CD4-positive, alpha-beta memory T cell (primary cell): Measurements from ENCODE around the gene NPAT. TPM values are rescaled to one million over a fixed set of nuclear protein-coding genes. Genes with fewer than 3 reads are reported as not detected.

Experiments
- CTCF ChIA-PET: fragments of 350-600 bp; sonication (Branson Sonifier 250); formaldehyde crosslinking; loops from one replicate; lab custom pipeline; 2021; ENCODE audit warnings: inconsistent platforms; ENCODE audit not compliant: partially characterized antibody; lab: Charles Lee
- POLR2A ChIA-PET: fragments of 350-600 bp; sonication (Branson Sonifier 250); formaldehyde crosslinking; loops from one replicate; lab custom pipeline; 2021; ENCODE audit not compliant: partially characterized antibody; lab: Charles Lee
- DNase-seq, 5 donors: peaks; one replicate each; pipeline versions ENCODE4 v3.0.0 to v3.0.0-alpha.2; 2020 to 2022; ENCODE audit warnings: mixed read lengths in 1 of 5
- H3K27ac ChIP-seq: one replicate; pipeline ENCODE4 v1.7.0; 2013; ENCODE audit warnings: low read depth, low read length
- H3K27me3 ChIP-seq: 2 replicates; pipeline ENCODE4 v1.7.0; 2013; ENCODE audit warnings: mild to moderate bottlenecking, low read length, moderate library complexity; ENCODE audit not compliant: insufficient read depth
- H3K36me3 ChIP-seq: 2 replicates; pipeline ENCODE4 v1.7.0; 2013; ENCODE audit warnings: mild to moderate bottlenecking, low read length, moderate library complexity; ENCODE audit not compliant: insufficient read depth
- H3K4me1 ChIP-seq: 2 replicates; pipeline ENCODE4 v1.7.0; 2013; ENCODE audit warnings: mild to moderate bottlenecking, low read length, moderate library complexity; ENCODE audit not compliant: insufficient read depth
- H3K4me3 ChIP-seq, 2 donors: one replicate each; pipeline ENCODE4 v1.7.0; 2013; ENCODE audit warnings: low read length in 2 of 2, mild to moderate bottlenecking in 1 of 2
- H3K9me3 ChIP-seq, 2 donors: one replicate each; pipeline ENCODE4 v1.7.0; 2013; ENCODE audit warnings: low read length in 2 of 2, control low read depth in 1 of 2; ENCODE audit not compliant: control insufficient read depth in 1 of 2
- H3K27ac Mint-ChIP-seq, 7 donors: one replicate each; pipeline ENCODE4 v1.8.0; 2020 to 2021; ENCODE audit warnings: mixed read lengths in 7 of 7, mild to moderate bottlenecking in 6 of 7, inconsistent platforms in 3 of 7, moderate library complexity in 3 of 7
- H3K27me3 Mint-ChIP-seq, 2 donors: one replicate each; pipeline ENCODE4 v1.8.0; 2020 to 2021; ENCODE audit warnings: mixed read lengths in 2 of 2
- H3K36me3 Mint-ChIP-seq, 2 donors: one replicate each; pipeline ENCODE4 v1.8.0; 2020 to 2021; ENCODE audit warnings: mixed read lengths in 2 of 2, inconsistent platforms in 1 of 2, mild to moderate bottlenecking in 1 of 2
- H3K4me1 Mint-ChIP-seq, 4 donors: one replicate each; pipeline ENCODE4 v1.8.0; 2020 to 2021; ENCODE audit warnings: mixed read lengths in 4 of 4, mild to moderate bottlenecking in 1 of 4
- H3K4me3 Mint-ChIP-seq, 8 donors: one replicate each; pipeline ENCODE4 v1.8.0; 2020 to 2021; ENCODE audit warnings: mixed read lengths in 8 of 8, mild to moderate bottlenecking in 7 of 8, moderate library complexity in 6 of 8, inconsistent platforms in 3 of 8
- H3K9me3 Mint-ChIP-seq, 8 donors: one replicate each; pipeline ENCODE4 v1.8.0; 2020 to 2021; ENCODE audit warnings: mixed read lengths in 8 of 8, mild to moderate bottlenecking in 5 of 8, inconsistent platforms in 3 of 8, moderate library complexity in 1 of 8
- intact Hi-C: fragments of 100-400 bp; cut with micrococcal nuclease; formaldehyde crosslinking; loops from one replicate; pipeline ENCODE4 v1.15.1; 2023
- polyA plus RNA-seq, 2 donors: library from polyadenylated mRNA; unstranded; fragments of 300-500 nt; fragmentation: Illumina TruSeq; gene quantifications; one replicate each; pipeline ENCODE4 v1.2.3, GENCODE V29; 2021
- total RNA-seq, 2 experiments: library from RNA; stranded (reverse); gene quantifications; one replicate each; pipeline ENCODE4 v1.2.3, GENCODE V29; 2021

NPAT gene
- total and polyA plus RNA-seq, 4 experiments from 2014 or later: 24.8 to 71.3 (median 50.8) TPM

GRCh38 chr11:108221911-108222573 lies 396 bp downstream of the NPAT start:
- peak in 1 of 5 donors; percentile 78 for DNase-seq
- H3K4me1 Mint-ChIP-seq: peaks cover 35 to 64% (median 51%) of the 10 kb centered on the region in 4 donors
- H3K27ac Mint-ChIP-seq: no peak overlapping the region
- intact Hi-C loops: loop anchor here (1.0 to 10.0 kb wide), 8 partner anchors 31 to 657 kb away; partner anchors contain the start of genes ACAT1, ALKBH8, C11orf65 and CUL5
- H3K4me3 Mint-ChIP-seq: no peak overlapping the region
- H3K9me3 ChIP-seq: no peaks in the 10 kb centered on the region
- H3K36me3 Mint-ChIP-seq: peaks cover 9 to 32% of the 10 kb centered on the region in 2 donors
- ChIA-PET CTCF (interaction anchor here (1.0 to 7.3 kb wide), 7 partner anchors 16 to 63 kb away, joined by 3 to 132 read pairs (median 4); no protein-coding TSS in a partner anchor), POLR2A (interaction anchor here (0.6 to 9.9 kb wide), 25 partner anchors 8 to 246 kb away, joined by 3 to 666 read pairs (median 6); partner anchors contain the start of genes C11orf65 and CUL5)
- no peaks in the 10 kb centered on the region for H3K27me3 ChIP-seq
- no peaks in the 10 kb centered on the region for H3K36me3 ChIP-seq
- peak overlapping the region; percentile 97 to 99 for H3K4me3 ChIP-seq
- peaks cover 58% of the 10 kb centered on the region for H3K4me1 ChIP-seq
- H3K9me3 Mint-ChIP-seq: peaks cover 0 to 2% (median 0%) of the 10 kb centered on the region in 8 donors
- H3K27ac ChIP-seq: peak overlapping the region; percentile 97
- no peaks in the 10 kb centered on the region for H3K27me3 Mint-ChIP-seq

- no peak overlapping the region for H3K27ac Mint-ChIP-seq
- peak overlapping the region; percentile 97 to 99 for H3K4me3 ChIP-seq
- H3K27me3 ChIP-seq: no peaks in the 10 kb centered on the region
- H3K9me3 ChIP-seq: no peaks in the 10 kb centered on the region
- intact Hi-C loops: loop anchor here (5.0 to 10.0 kb wide), 4 partner anchors 214 to 657 kb away; partner anchors contain the start of genes ALKBH8, CUL5, DDX10 and POGLUT3
- H3K27ac ChIP-seq: peak overlapping the region; percentile 97
- H3K9me3 Mint-ChIP-seq: peaks cover 0 to 4% (median 0%) of the 10 kb centered on the region in 8 donors
- H3K36me3 ChIP-seq: no peaks in the 10 kb centered on the region
- no peak for DNase-seq
- H3K4me3 Mint-ChIP-seq: no peak overlapping the region
- POLR2A ChIA-PET: interaction anchor here (0.6 to 9.9 kb wide), 13 partner anchors 7 to 212 kb away, joined by 3 to 666 read pairs (median 6); partner anchors contain the start of gene CUL5
- H3K27me3 Mint-ChIP-seq: no peaks in the 10 kb centered on the region
- peaks cover 3 to 28% of the 10 kb centered on the region in 2 donors for H3K36me3 Mint-ChIP-seq
- CTCF ChIA-PET: interaction anchor here (1.4 to 7.3 kb wide), 5 partner anchors 17 to 60 kb away, joined by 3 to 132 read pairs (median 5); no protein-coding TSS in a partner anchor
- H3K4me1 ChIP-seq: peaks cover 58% of the 10 kb centered on the region
- H3K4me1 Mint-ChIP-seq: peaks cover 37 to 64% (median 52%) of the 10 kb centered on the region in 4 donors
These were observed 1.1 kb downstream of the NPAT start for GRCh38 chr11:108221371-108221770.

DNA sequence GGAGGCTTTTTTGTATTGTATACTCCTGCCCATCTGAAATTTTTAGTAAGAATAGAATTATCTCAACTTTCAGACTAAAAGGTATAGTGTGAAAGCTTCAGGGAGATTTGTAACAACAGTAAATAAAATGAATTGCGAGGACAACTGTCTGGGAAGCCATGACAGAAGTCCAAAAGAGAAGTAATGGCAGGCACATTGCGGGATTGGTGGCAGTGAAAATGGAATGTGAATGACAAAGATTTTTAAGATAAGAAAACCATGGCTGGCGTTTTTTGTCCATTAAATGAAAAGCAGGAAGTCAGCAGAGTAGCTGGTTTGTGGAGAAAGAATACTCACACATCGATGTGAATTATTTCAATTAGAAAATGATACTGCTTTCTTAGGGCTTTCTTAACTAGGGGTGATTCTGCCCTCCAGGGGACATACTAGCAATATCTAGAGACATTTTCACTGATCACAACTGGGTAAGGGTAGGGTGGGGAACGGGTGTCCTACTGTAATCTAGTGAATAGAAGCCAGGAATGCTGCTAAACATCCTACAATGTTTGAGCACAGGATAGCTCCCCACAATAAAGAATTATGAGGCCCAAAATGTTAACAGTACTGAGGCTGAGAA lies 1.6 kb downstream of the NPAT start:
- POLR2A ChIA-PET: interaction anchor here (0.6 to 9.9 kb wide), 9 partner anchors 16 to 246 kb away, joined by 3 to 666 read pairs (median 30); partner anchors contain the start of gene CUL5
- Mint-ChIP-seq H3K36me3 (peaks cover 3 to 28% of the 10 kb centered on the region in 2 donors), H3K9me3 (peaks cover 0 to 4% (median 0%) of the 10 kb centered on the region in 8 donors), H3K4me1 (peaks cover 39 to 65% (median 53%) of the 10 kb centered on the region in 4 donors), H3K4me3 (no peak overlapping the region), H3K27ac (peak overlapping the region in 1 of 7 donors; percentile 91), H3K27me3 (no peaks in the 10 kb centered on the region)
- Histone ChIP-seq H3K36me3 (no peaks in the 10 kb centered on the region), H3K27me3 (no peaks in the 10 kb centered on the region), H3K4me1 (peaks cover 59% of the 10 kb centered on the region), H3K27ac (peak overlapping the region; percentile 97), H3K4me3 (peak overlapping the region; percentile 97 to 99), H3K9me3 (no peaks in the 10 kb centered on the region)
- CTCF ChIA-PET: interaction anchor here (0.5 to 7.3 kb wide), 6 partner anchors 11 to 60 kb away, joined by 3 to 132 read pairs (median 4); no protein-coding TSS in a partner anchor
- intact Hi-C loops: loop anchor here (5.0 to 10.0 kb wide), 4 partner anchors 214 to 656 kb away; partner anchors contain the start of genes ALKBH8, CUL5, DDX10 and POGLUT3
- no peak for DNase-seq

GRCh38 chr11:108218912-108219783 lies 3.3 kb downstream of the NPAT start:
- Histone ChIP-seq H3K4me3 (peak overlapping the region in 1 of 2 donors; percentile 12), H3K4me1 (peaks cover 67% of the 10 kb centered on the region), H3K27me3 (no peaks in the 10 kb centered on the region), H3K27ac (peak overlapping the region; percentile 18), H3K36me3 (no peaks in the 10 kb centered on the region), H3K9me3 (no peaks in the 10 kb centered on the region)
- intact Hi-C loops: no loop called here
- POLR2A ChIA-PET: interaction anchor here (0.6 to 1.6 kb wide), 5 partner anchors 12 to 27 kb away, joined by 3 to 19 read pairs (median 5); no protein-coding TSS in a partner anchor
- CTCF ChIA-PET: interaction anchor here (1.0 to 1.4 kb wide), 3 partner anchors 18 to 70 kb away, joined by 3 to 4 read pairs (median 3); no protein-coding TSS in a partner anchor
- Mint-ChIP-seq H3K4me1 (peaks cover 51 to 69% (median 58%) of the 10 kb centered on the region in 4 donors), H3K27me3 (no peaks in the 10 kb centered on the region), H3K36me3 (peaks cover 5 to 31% of the 10 kb centered on the region in 2 donors), H3K27ac (peak overlapping the region in 6 of 7 donors; percentile 1 to 84 (median 68)), H3K4me3 (peak overlapping the region in 7 of 8 donors; percentile 52 to 76 (median 72)), H3K9me3 (peaks cover 0 to 5% (median 0%) of the 10 kb centered on the region in 8 donors)
- DNase-seq: no peak

GRCh38 chr11:108218455-108218854 lies 4.0 kb downstream of the NPAT start:
- Mint-ChIP-seq H3K9me3 (peaks cover 0 to 6% (median 0%) of the 10 kb centered on the region in 8 donors), H3K27ac (peak overlapping the region in 3 of 7 donors; percentile 14 to 58 (median 57)), H3K27me3 (no peaks in the 10 kb centered on the region), H3K4me3 (peak overlapping the region; percentile 6 to 76 (median 48)), H3K36me3 (peaks cover 10 to 38% of the 10 kb centered on the region in 2 donors), H3K4me1 (peaks cover 56 to 76% (median 64%) of the 10 kb centered on the region in 4 donors)
- POLR2A ChIA-PET: interaction anchor here (1.3 to 1.6 kb wide), 4 partner anchors 12 to 22 kb away, joined by 3 to 19 read pairs (median 5); no protein-coding TSS in a partner anchor
- DNase-seq: no peak
- peaks cover 74% of the 10 kb centered on the region for H3K4me1 ChIP-seq
- intact Hi-C loops: no loop called here
- no peaks in the 10 kb centered on the region for H3K27me3 ChIP-seq
- CTCF ChIA-PET: interaction anchor here (1.1 to 1.4 kb wide), 2 partner anchors 19 to 71 kb away, joined by 3 to 4 read pairs; no protein-coding TSS in a partner anchor
- no peak overlapping the region for H3K4me3 ChIP-seq
- no peaks in the 10 kb centered on the region for H3K9me3 ChIP-seq
- H3K27ac ChIP-seq: no peak overlapping the region
- H3K36me3 ChIP-seq: peaks cover 7% of the 10 kb centered on the region

DNA sequence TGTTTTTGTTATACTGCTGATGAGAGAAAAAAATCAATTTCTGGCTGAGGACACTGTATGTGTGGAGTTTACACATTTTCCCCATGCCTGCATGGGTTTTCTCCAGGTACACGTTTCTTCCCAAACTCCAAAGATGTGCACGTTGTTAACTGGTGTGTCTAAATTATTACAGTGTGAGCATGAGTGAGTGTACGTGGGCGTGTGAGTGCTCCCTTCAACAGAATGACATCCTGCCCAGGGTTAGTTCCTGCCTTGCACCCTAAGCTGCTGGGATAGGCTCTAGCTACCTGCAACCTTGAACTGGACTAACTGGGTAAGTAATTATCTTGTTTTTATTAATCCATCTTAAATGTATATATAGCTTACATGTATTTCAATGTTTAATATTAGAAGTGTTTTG lies 5.5 kb downstream of the NPAT start:
- Histone ChIP-seq H3K27ac (peak overlapping the region; percentile 21), H3K9me3 (no peaks in the 10 kb centered on the region), H3K36me3 (peaks cover 9% of the 10 kb centered on the region), H3K4me3 (no peak overlapping the region), H3K27me3 (no peaks in the 10 kb centered on the region), H3K4me1 (peaks cover 80% of the 10 kb centered on the region)
- Mint-ChIP-seq H3K4me1 (peaks cover 61 to 87% (median 72%) of the 10 kb centered on the region in 4 donors), H3K36me3 (peaks cover 18 to 49% of the 10 kb centered on the region in 2 donors), H3K9me3 (peaks cover 0 to 3% (median 0%) of the 10 kb centered on the region in 8 donors), H3K27me3 (no peaks in the 10 kb centered on the region), H3K4me3 (peak overlapping the region in 7 of 8 donors; percentile 4 to 83 (median 64)), H3K27ac (peak overlapping the region in 6 of 7 donors; percentile 8 to 90 (median 57))
- ChIA-PET CTCF (interaction anchor here (0.9 kb wide), 1 partner anchor 208 kb away, joined by 4 read pairs; the partner anchor contains the start of gene CUL5), POLR2A (interaction anchor here (1.2 kb wide), 1 partner anchor 22 kb away, joined by 3 read pairs; no protein-coding TSS in a partner anchor)
- intact Hi-C loops: no loop called here
- peak in 1 of 5 donors; percentile 11 for DNase-seq
